ENCODE results near the gene DPEP1.

DNA sequence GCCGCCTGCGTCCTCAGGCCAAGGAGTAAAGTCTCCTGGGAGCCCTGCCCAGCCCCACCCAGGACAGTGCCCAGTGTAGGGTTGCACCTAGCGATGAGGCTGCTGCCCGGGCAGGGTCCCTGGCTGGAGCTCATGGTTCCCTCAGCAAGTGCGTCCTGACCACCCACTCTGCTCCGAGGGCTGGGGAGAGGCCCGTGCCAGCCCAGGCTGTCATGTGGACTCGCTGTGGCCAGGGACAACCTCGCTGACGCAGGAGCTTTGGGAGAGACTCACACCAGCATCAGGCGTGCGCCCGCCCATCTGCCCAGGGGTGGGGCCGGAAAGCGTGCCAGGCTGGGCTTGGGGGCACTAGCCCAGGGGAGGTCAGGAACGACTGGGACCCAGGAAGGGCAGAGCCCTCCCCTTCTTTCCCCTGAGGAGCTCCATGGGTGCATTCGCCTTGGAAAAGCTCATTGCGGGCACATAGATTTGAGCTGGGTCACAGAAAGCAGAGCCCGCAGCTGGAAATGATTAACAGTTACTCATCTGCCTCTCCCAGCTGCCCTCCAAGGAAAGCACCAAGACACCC lies 19.7 kb downstream of the DPEP1 start:
- TF ChIP-seq POLR2A (IDR thresholded peaks at IDR 0.05; ENCODE audit: low read length) (no peak), GATA1 (IDR thresholded peaks at IDR 0.05; ENCODE audit: low read depth, low read length) (no peak)

Data from erythroblast (primary cell).